Colonic mucosa (tissue), 4 donors: ENCODE data around the gene OSBPL9. TPM values are rescaled to one million over a fixed set of nuclear protein-coding genes. Genes with fewer than 3 reads are reported as not detected.
"Not testable (repeated sequence)": the region's sequence is repeated elsewhere in the genome, so short reads cannot be mapped to it uniquely, and the experiment has no call there.

ENCODE experiments used
- DNase-seq: peaks from one replicate; pipeline ENCODE4 v3.0.0-alpha.2; 2020
- H3K27ac ChIP-seq: fragments of 200-600 bp; one replicate; pipeline ENCODE4 v1.8.0; 2021
- H3K27me3 ChIP-seq: fragments of 200-600 bp; one replicate; pipeline ENCODE4 v1.8.0; 2021
- H3K36me3 ChIP-seq: fragments of 200-600 bp; one replicate; pipeline ENCODE4 v1.8.0; 2021
- H3K4me1 ChIP-seq: fragments of 200-600 bp; one replicate; pipeline ENCODE4 v1.8.0; 2021; ENCODE audit warnings: mild to moderate bottlenecking
- H3K4me3 ChIP-seq: fragments of 200-600 bp; one replicate; pipeline ENCODE4 v1.8.0; 2021
- H3K9ac ChIP-seq, 2 donors: one replicate each; pipeline ENCODE4 v1.7.0; 2013; ENCODE audit warnings: control low read depth in 2 of 2, low read depth in 2 of 2, low read length in 2 of 2
- H3K9me3 ChIP-seq: fragments of 200-600 bp; one replicate; pipeline ENCODE4 v1.8.0; 2021
- intact Hi-C: fragments of 100-400 bp; cut with DNase I; formaldehyde crosslinking; loops from one replicate; pipeline ENCODE4 v1.14.1; 2022
- total RNA-seq, 2 donors: library from RNA; stranded (reverse); fragmentation: NEBNext Ultra II Directional in 1 of 2; extraction: Animal tissue kit (Norgen Biotek cat#: 25700) in 1 of 2; gene quantifications; one replicate each; pipeline ENCODE4 v1.2.1, GENCODE V29; 2021
- TF ChIP-seq, protein P1 (sequence below): fragments of 200-600 bp; IDR thresholded peaks from one replicate; pipeline ENCODE4 v1.8.0; 2022; ENCODE audit warnings: antibody characterized with exemption, mild to moderate bottlenecking
- donor health status: healthy.
- donor health status: DM: no; HTN: no; CAD: no.
- donor health status: DM: no; HTN: no; CAD: no.

Gene OSBPL9
- total RNA-seq, 2 donors from 2014 or later, result 37.3 to 59.6 TPM

DNA sequence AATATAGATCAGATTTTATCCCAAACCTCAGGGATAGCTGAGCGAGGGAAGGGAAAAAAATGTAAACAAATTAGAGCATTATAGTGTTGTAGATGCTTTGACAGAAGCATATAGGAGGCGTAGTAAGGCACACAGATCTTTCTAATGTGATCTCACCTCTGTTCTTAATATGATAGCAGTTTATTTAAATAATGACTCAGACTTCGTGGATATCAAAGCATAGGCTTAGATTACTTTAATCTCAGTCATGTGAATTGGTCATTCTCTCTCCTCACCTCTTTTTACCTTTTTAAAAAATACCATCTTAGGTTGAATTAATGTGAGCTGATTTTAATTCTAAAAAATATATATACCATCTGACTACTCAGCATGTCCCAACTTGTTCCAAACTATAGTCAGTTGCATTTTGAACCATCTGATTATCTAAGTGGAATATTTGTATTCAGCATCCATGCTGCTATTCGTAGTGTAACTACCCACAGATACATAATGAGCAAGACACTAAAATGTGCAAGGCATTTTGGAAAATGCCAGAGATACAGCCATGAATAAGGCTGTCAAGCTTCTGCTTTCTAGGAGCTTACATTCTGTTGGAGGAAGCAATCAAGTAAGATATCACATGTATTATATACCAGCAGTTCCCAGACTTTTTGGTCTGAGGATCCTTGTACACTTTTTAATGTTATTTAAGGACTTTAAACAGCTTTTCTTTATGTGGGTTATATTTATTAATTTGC is 76.7 kb downstream of the OSBPL9 start:
- TF ChIP-seq, protein P1, sequence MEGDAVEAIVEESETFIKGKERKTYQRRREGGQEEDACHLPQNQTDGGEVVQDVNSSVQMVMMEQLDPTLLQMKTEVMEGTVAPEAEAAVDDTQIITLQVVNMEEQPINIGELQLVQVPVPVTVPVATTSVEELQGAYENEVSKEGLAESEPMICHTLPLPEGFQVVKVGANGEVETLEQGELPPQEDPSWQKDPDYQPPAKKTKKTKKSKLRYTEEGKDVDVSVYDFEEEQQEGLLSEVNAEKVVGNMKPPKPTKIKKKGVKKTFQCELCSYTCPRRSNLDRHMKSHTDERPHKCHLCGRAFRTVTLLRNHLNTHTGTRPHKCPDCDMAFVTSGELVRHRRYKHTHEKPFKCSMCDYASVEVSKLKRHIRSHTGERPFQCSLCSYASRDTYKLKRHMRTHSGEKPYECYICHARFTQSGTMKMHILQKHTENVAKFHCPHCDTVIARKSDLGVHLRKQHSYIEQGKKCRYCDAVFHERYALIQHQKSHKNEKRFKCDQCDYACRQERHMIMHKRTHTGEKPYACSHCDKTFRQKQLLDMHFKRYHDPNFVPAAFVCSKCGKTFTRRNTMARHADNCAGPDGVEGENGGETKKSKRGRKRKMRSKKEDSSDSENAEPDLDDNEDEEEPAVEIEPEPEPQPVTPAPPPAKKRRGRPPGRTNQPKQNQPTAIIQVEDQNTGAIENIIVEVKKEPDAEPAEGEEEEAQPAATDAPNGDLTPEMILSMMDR, result no peak
- no peak overlapping the region for H3K9ac ChIP-seq
- no peak for DNase-seq
- H3K36me3 ChIP-seq, result no peaks in the 10 kb centered on the region
- H3K27me3 ChIP-seq, result no peaks in the 10 kb centered on the region
- no peaks in the 10 kb centered on the region for H3K4me1 ChIP-seq
- H3K9me3 ChIP-seq, result no peaks in the 10 kb centered on the region
- H3K4me3 ChIP-seq, result no peak overlapping the region
- intact Hi-C loops, result no loop called here
- no peak overlapping the region for H3K27ac ChIP-seq

DNA sequence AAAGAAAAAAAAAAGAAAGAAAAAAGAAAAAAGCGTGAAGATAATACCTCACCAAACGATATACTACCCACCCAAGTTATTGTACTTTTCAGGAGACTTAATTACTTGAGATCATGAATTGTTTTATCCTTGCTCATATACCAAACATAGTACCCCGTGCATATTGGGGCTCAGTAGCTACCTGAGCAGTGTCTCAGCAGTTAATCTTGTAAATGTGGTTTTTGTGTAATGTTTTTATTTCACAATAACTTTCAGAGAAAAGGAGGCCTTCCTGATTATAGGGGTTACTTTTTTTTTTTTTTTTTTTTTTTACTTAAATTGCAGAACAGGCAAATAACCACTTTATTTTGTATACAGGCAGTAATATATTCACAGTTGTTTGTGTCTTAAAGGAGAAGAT is 80.3 kb downstream of the OSBPL9 start:
- no peak for DNase-seq
- intact Hi-C loops, result no loop called here
- H3K9ac ChIP-seq, result no peak overlapping the region
- no peak overlapping the region for H3K27ac ChIP-seq
- no peaks in the 10 kb centered on the region for H3K9me3 ChIP-seq
- no peaks in the 10 kb centered on the region for H3K4me1 ChIP-seq
- TF ChIP-seq, protein P1, result no peak
- no peaks in the 10 kb centered on the region for H3K27me3 ChIP-seq
- H3K4me3 ChIP-seq, result no peak overlapping the region
- H3K36me3 ChIP-seq, result no peaks in the 10 kb centered on the region

DNA sequence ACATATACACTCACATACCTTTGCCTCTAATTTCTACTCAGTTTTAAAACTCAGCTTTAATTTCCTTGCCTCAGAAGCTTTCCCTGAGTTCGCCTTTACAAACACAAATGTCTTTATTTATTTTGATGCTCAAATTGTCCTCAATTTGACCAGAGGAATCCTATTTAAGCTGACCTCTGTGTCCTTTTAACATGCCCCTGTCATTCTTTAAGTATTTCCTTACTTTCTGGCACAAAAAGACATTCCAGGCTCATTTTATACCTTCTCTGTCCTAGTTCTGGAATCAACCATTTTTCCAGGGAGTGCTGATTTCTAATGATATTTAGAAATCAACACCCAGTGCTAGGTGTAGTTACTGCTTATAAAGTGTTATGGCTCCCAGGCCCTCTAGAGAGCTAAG is 82.5 kb downstream of the OSBPL9 start:
- TF ChIP-seq, protein P1, result no peak
- Histone ChIP-seq H3K4me3 (no peak overlapping the region), H3K27ac (no peak overlapping the region), H3K36me3 (no peaks in the 10 kb centered on the region), H3K9ac (no peak overlapping the region), H3K27me3 (no peaks in the 10 kb centered on the region), H3K9me3 (no peaks in the 10 kb centered on the region), H3K4me1 (no peaks in the 10 kb centered on the region)
- intact Hi-C loops, result no loop called here
- DNase-seq, result no peak

DNA sequence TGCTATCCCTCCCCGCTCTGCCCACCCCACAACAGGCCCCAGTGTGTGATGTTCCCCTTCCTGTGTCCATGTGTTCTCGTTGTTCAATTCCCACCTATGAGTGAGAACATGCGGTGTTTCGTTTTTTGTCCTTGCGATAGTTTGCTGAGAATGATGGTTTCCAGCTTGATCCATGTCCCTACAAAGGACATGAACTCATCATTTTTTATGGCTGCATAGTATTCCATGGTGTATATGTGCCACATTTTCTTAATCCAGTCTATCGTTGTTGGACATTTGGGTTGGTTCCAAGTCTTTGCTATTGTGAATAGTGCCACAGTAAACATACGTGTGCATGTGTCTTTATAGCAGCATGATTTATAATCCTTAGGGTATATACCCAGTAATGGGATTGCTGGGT is 84.9 kb downstream of the OSBPL9 start:
- H3K9ac ChIP-seq, intact Hi-C loops, H3K4me1 ChIP-seq, H3K4me3 ChIP-seq, H3K36me3 ChIP-seq, H3K9me3 ChIP-seq, DNase-seq, H3K27me3 ChIP-seq, H3K27ac ChIP-seq: not testable (repeated sequence)

DNA sequence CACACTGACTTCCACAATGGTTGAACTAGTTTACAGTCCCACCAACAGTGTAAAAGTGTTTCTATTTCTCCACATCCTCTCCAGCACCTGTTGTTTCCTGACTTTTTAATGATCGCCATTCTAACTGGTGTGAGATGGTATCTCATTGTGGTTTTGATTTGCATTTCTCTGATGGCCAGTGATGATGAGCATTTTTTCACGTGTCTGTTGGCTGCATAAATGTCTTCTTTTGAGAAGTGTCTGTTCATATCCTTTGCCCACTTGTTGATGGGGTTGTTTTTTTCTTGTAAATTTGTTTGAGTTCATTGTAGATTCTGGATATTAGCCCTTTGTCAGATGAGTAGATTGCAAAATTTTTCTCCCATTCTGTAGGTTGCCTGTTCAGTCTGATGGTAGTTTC is 85.3 kb downstream of the OSBPL9 start:
- DNase-seq, H3K27ac ChIP-seq, H3K4me3 ChIP-seq, H3K27me3 ChIP-seq, H3K9ac ChIP-seq, H3K9me3 ChIP-seq, H3K36me3 ChIP-seq, H3K4me1 ChIP-seq, intact Hi-C loops: not testable (repeated sequence)

DNA sequence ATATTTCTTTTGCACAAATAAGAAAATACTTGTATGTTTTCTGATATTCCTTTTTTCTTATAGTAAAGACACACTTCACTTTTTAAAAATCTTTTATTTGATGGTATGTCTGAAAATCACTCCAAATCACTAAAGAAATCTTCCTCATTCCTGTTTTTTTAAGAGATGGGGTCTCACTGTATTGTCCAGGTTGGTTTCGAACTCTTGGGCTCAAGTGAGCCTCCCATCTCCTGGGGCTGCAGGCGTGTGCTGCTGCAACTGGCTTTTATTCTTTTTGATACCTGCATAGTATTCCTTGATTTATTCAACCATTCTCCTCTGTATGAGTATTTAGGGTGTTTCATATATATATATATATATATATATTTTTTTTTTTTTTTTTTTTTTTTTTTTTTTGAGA is 88.1 kb downstream of the OSBPL9 start:
- no peak for DNase-seq
- H3K4me3 ChIP-seq, result no peak overlapping the region
- H3K9ac ChIP-seq, result no peak overlapping the region
- no peaks in the 10 kb centered on the region for H3K27me3 ChIP-seq
- no peaks in the 10 kb centered on the region for H3K4me1 ChIP-seq
- intact Hi-C loops, result no loop called here
- H3K9me3 ChIP-seq, result no peaks in the 10 kb centered on the region
- TF ChIP-seq, protein P1, result no peak
- no peaks in the 10 kb centered on the region for H3K36me3 ChIP-seq
- no peak overlapping the region for H3K27ac ChIP-seq
